AG04449 (cell line): ENCODE results near the gene TMIGD1.

Source experiments
- CTCF ChIA-PET: fragments of 350-600 bp; formaldehyde crosslinking; extraction: SDS; loops from one replicate; lab custom pipeline; 2021; ENCODE audit warnings: antibody characterized with exemption; lab: Yijun Ruan, JAX
- POLR2A ChIA-PET: fragments of 400-600, 350-600 bp; formaldehyde crosslinking; extraction: SDS; loops from one replicate; lab custom pipeline; 2020; ENCODE audit warnings: antibody characterized with exemption, inconsistent platforms; lab: Yijun Ruan, JAX
- DNase-seq: peaks from one replicate; pipeline ENCODE4 v3.0.0-alpha.2; 2010; ENCODE audit warnings: low read depth, low spot score
- H3K4me3 ChIP-seq: 2 replicates; pipeline ENCODE4 v1.5.1; 2011; ENCODE audit warnings: low read depth, mild to moderate bottlenecking, control low read depth, low read length
- TF ChIP-seq, protein P1 (sequence below): IDR thresholded peaks from one replicate; pipeline ENCODE4 v1.5.1; 2011; ENCODE audit warnings: mild to moderate bottlenecking, moderate library complexity, low read length, control low read depth, inconsistent platforms; ENCODE audit not compliant: insufficient read depth; ENCODE audit errors: missing control alignments

Gene TMIGD1

DNA sequence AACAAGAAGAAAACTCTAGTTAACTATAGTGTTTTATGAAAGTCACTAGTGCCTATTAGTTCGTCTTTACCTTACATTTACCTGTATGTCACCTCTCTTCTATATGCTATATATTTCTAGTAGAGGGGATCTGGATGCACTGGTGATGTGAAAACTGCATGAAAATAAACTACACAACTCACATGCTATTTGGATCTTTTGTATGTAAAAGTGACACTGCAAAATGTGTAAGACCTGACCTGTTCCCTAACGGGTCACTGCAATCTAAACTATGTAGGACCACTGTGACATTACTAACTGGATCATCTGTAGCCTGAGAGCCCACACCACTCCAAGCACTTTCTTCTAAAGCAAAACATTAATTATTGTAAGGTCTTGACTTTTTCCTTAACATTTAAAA lies 43.8 kb downstream of the TMIGD1 start:
- ChIA-PET CTCF (interaction anchor here (1.4 to 2.5 kb wide), 2 partner anchors 165 to 185 kb away, joined by 3 to 11 read pairs; no protein-coding TSS in a partner anchor), POLR2A (no interaction called here)
- no peak overlapping the region for H3K4me3 ChIP-seq
- no peak for DNase-seq
- TF ChIP-seq, protein P1, sequence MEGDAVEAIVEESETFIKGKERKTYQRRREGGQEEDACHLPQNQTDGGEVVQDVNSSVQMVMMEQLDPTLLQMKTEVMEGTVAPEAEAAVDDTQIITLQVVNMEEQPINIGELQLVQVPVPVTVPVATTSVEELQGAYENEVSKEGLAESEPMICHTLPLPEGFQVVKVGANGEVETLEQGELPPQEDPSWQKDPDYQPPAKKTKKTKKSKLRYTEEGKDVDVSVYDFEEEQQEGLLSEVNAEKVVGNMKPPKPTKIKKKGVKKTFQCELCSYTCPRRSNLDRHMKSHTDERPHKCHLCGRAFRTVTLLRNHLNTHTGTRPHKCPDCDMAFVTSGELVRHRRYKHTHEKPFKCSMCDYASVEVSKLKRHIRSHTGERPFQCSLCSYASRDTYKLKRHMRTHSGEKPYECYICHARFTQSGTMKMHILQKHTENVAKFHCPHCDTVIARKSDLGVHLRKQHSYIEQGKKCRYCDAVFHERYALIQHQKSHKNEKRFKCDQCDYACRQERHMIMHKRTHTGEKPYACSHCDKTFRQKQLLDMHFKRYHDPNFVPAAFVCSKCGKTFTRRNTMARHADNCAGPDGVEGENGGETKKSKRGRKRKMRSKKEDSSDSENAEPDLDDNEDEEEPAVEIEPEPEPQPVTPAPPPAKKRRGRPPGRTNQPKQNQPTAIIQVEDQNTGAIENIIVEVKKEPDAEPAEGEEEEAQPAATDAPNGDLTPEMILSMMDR = no peak

DNA sequence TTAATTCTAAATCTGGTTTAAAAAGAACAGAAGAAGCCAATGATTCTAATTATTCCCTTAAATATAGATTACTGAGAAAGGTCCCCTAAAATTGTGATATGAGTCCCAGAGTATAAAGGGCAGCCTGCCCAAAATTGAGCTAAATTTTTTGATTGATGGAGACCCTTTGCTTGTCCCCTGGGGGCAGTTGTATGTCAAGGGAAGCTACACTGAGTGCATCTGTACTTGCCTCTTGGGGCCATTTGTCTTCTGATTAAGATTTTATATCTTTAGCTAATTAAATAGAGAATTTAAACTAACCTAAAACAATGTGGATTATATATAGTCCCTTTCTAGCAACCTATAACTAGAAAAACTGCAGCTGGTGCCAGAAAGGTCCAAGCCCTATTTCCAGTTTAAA lies 54.7 kb downstream of the TMIGD1 start:
- ChIA-PET CTCF (interaction anchor here (0.8 to 5.1 kb wide), 6 partner anchors 9 to 173 kb away, joined by 3 to 70 read pairs (median 5); partner anchors contain the start of gene BLMH), POLR2A (no interaction called here)
- TF ChIP-seq, protein P1 = no peak
- no peak for DNase-seq
- H3K4me3 ChIP-seq = no peak overlapping the region

DNA sequence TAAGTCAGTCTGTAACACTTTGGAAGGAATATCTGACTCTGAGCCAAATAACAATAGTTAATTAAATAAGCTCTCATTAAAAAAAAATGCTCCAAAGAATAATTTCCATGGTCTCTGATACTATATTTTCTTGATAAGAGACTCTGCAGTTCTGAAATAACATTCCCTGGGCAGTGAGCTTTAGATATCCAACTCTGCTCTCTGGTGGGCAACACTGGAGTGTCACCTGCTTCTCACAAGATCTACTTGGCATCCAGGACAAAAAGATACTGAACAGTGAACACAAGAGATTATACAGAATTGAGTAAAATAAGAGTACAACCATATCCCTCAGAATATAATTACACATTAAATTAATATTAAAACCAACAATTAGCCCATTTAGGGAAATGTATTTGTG lies 55.8 kb downstream of the TMIGD1 start:
- CTCF ChIA-PET = interaction anchor here (1.5 to 5.1 kb wide), 4 partner anchors 9 to 172 kb away, joined by 3 to 70 read pairs (median 22); no protein-coding TSS in a partner anchor
- no peak overlapping the region for H3K4me3 ChIP-seq
- TF ChIP-seq, protein P1 = peak; percentile 41
- POLR2A ChIA-PET = no interaction called here
- no peak for DNase-seq

DNA sequence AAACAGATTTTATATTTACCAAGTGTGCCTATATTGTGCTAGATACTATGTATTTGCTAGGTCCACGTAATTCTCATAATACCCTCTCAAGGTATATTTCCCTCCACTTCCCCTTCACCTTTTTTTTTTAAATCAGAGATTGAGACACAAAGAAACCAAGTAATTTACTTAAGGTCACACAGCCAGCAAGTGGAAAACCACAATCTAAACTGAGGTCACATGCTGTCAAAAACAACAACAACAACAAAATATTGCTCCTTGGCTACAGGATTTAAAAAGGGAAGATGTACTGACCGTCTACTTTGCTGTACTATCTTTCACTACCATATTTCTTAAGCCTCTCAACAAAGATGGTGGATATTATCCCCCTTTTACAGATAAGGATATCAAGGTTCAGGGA lies 57.9 kb downstream of the TMIGD1 start:
- TF ChIP-seq, protein P1 = no peak
- POLR2A ChIA-PET = no interaction called here
- no peak overlapping the region for H3K4me3 ChIP-seq
- no peak for DNase-seq
- CTCF ChIA-PET = interaction anchor here (4.5 kb wide), 1 partner anchor 171 kb away, joined by 19 read pairs; no protein-coding TSS in a partner anchor

- POLR2A ChIA-PET = no interaction called here
- CTCF ChIA-PET = interaction anchor here (2.3 to 4.5 kb wide), 2 partner anchors 150 to 170 kb away, joined by 11 to 19 read pairs; no protein-coding TSS in a partner anchor
- TF ChIP-seq, protein P1 = no peak
- no peak for DNase-seq
- H3K4me3 ChIP-seq = no peak overlapping the region
These were observed 59.0 kb downstream of the TMIGD1 start for GRCh38 chr17:30274887-30275286.

DNA sequence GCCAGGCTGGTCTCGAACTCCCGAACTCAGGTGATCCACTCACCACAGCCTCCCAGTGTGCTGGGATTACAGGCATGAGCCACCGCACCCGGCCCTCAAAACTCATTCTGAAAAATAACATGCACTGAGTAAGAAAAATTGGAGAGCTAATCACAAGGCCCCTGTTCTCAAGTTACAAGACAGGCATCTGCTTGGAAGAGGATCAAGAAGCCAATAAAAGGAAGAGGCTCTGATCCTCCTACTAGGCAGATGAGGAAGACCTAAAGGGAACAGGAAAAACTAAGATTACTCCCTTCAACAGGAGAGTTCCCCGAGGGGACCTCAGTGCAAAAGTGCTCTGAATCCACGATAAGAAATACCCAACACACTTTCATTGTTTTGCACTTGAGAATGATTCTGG lies 60.5 kb downstream of the TMIGD1 start:
- CTCF ChIA-PET = interaction anchor here (1.6 to 4.5 kb wide), 3 partner anchors 9 to 169 kb away, joined by 4 to 19 read pairs (median 11); no protein-coding TSS in a partner anchor
- TF ChIP-seq, protein P1 = no peak
- H3K4me3 ChIP-seq = no peak overlapping the region
- POLR2A ChIA-PET = no interaction called here
- no peak for DNase-seq
